ENCODE results near the gene AHCTF1.

- TF ChIP-seq CTCF (IDR thresholded peaks at IDR 0.05) = no peak
- no peak for TF ChIP-seq POLR2A (IDR thresholded peaks at IDR 0.05)
- no peak for TF ChIP-seq POLR2AphosphoS5 (IDR thresholded peaks at IDR 0.05)
- TF ChIP-seq EP300 (IDR thresholded peaks at IDR 0.05) = no peak
These were observed 40.6 kb downstream of the AHCTF1 start for GRCh38 chr1:246891105-246891504.
